Measurements from ENCODE around the gene SLC35D1. TPM values are rescaled to one million over a fixed set of nuclear protein-coding genes. Genes with fewer than 3 reads are reported as not detected.

The SLC35D1 gene
- total and polyA plus RNA-seq, 10 of the 15 experiments (the other 5 are each of a cell fraction or from before 2014, with no cell fraction given), result 2.9 to 12.4 (median 8.6) TPM

DNA sequence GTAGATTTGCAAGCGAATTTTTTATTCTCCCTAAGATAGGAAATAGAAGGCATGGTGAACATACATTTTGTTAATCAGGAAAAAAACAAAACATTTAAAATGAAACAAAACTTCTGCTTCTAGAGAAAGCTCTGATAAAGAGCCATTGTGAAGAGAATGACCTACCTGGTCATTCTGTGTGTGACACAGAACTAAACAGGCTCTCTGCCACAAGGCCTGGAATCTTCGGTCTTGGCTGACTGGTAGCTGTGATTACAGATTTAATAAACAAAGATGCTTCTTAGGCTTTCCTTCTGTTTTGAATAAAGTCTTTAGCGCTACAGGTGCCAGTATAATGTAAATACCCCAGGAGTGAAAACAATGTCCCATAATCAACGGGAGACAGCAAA is 22.1 kb downstream of the SLC35D1 start (continued):
- TF ChIP-seq, protein P1, sequence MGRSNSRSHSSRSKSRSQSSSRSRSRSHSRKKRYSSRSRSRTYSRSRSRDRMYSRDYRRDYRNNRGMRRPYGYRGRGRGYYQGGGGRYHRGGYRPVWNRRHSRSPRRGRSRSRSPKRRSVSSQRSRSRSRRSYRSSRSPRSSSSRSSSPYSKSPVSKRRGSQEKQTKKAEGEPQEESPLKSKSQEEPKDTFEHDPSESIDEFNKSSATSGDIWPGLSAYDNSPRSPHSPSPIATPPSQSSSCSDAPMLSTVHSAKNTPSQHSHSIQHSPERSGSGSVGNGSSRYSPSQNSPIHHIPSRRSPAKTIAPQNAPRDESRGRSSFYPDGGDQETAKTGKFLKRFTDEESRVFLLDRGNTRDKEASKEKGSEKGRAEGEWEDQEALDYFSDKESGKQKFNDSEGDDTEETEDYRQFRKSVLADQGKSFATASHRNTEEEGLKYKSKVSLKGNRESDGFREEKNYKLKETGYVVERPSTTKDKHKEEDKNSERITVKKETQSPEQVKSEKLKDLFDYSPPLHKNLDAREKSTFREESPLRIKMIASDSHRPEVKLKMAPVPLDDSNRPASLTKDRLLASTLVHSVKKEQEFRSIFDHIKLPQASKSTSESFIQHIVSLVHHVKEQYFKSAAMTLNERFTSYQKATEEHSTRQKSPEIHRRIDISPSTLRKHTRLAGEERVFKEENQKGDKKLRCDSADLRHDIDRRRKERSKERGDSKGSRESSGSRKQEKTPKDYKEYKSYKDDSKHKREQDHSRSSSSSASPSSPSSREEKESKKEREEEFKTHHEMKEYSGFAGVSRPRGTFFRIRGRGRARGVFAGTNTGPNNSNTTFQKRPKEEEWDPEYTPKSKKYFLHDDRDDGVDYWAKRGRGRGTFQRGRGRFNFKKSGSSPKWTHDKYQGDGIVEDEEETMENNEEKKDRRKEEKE (IDR thresholded peaks at IDR 0.05), result no peak
- TF ChIP-seq MYC (IDR thresholded peaks at IDR 0.05; ENCODE audit: insufficient read depth, insufficient read length, insufficient replicate concordance, low read length, severe bottlenecking), result no peak
- TF ChIP-seq ETV6 (conservative IDR thresholded peaks at IDR 0.05 in 1 of 2, IDR thresholded peaks at IDR 0.05 in 1 of 2; ENCODE audit: borderline replicate concordance in 1 of 2, low read depth in 1 of 2), result no peak
- no peak for TF ChIP-seq ZNF384 (IDR thresholded peaks at IDR 0.05; ENCODE audit: borderline replicate concordance, low read depth, low read length)
- TF ChIP-seq, protein P2, sequence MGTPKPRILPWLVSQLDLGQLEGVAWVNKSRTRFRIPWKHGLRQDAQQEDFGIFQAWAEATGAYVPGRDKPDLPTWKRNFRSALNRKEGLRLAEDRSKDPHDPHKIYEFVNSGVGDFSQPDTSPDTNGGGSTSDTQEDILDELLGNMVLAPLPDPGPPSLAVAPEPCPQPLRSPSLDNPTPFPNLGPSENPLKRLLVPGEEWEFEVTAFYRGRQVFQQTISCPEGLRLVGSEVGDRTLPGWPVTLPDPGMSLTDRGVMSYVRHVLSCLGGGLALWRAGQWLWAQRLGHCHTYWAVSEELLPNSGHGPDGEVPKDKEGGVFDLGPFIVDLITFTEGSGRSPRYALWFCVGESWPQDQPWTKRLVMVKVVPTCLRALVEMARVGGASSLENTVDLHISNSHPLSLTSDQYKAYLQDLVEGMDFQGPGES (IDR thresholded peaks at IDR 0.05), result no peak
- no peak for TF ChIP-seq CHD2 (IDR thresholded peaks at IDR 0.05; ENCODE audit: borderline replicate concordance, low read depth, low read length)
- no peak for TF ChIP-seq DPF2 (IDR thresholded peaks at IDR 0.05)
- no peak for TF ChIP-seq NR2F1 (conservative IDR thresholded peaks at IDR 0.05)
- TF ChIP-seq, protein P3, sequence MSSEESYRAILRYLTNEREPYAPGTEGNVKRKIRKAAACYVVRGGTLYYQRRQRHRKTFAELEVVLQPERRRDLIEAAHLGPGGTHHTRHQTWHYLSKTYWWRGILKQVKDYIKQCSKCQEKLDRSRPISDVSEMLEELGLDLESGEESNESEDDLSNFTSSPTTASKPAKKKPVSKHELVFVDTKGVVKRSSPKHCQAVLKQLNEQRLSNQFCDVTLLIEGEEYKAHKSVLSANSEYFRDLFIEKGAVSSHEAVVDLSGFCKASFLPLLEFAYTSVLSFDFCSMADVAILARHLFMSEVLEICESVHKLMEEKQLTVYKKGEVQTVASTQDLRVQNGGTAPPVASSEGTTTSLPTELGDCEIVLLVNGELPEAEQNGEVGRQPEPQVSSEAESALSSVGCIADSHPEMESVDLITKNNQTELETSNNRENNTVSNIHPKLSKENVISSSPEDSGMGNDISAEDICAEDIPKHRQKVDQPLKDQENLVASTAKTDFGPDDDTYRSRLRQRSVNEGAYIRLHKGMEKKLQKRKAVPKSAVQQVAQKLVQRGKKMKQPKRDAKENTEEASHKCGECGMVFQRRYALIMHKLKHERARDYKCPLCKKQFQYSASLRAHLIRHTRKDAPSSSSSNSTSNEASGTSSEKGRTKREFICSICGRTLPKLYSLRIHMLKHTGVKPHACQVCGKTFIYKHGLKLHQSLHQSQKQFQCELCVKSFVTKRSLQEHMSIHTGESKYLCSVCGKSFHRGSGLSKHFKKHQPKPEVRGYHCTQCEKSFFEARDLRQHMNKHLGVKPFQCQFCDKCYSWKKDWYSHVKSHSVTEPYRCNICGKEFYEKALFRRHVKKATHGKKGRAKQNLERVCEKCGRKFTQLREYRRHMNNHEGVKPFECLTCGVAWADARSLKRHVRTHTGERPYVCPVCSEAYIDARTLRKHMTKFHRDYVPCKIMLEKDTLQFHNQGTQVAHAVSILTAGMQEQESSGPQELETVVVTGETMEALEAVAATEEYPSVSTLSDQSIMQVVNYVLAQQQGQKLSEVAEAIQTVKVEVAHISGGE (CRISPR knock-in tag; IDR thresholded peaks at IDR 0.05), result no peak
- no peak for TF ChIP-seq GATAD2B (conservative IDR thresholded peaks at IDR 0.05; ENCODE audit: low read depth)
- no peak for TF ChIP-seq SREBF1 (IDR thresholded peaks at IDR 0.05; ENCODE audit: low read length)
